Occipital lobe (tissue), 2 donors: Measurements from ENCODE around the gene ISM1. TPM values are rescaled to one million over a fixed set of nuclear protein-coding genes. Genes with fewer than 3 reads are reported as not detected.

Experiments
- DNase-seq: peaks from one replicate; lab custom pipeline; 2025; lab: John Stamatoyannopoulos, UW
- total RNA-seq: library from RNA; depleted of rRNA; stranded (reverse); fragments of >200 nt; gene quantifications from one replicate; pipeline ENCODE4 v1.2.3, GENCODE V29; 2014

The ISM1 gene
- total RNA-seq, 1 donor from 2014 or later = 1.6 TPM

DNA sequence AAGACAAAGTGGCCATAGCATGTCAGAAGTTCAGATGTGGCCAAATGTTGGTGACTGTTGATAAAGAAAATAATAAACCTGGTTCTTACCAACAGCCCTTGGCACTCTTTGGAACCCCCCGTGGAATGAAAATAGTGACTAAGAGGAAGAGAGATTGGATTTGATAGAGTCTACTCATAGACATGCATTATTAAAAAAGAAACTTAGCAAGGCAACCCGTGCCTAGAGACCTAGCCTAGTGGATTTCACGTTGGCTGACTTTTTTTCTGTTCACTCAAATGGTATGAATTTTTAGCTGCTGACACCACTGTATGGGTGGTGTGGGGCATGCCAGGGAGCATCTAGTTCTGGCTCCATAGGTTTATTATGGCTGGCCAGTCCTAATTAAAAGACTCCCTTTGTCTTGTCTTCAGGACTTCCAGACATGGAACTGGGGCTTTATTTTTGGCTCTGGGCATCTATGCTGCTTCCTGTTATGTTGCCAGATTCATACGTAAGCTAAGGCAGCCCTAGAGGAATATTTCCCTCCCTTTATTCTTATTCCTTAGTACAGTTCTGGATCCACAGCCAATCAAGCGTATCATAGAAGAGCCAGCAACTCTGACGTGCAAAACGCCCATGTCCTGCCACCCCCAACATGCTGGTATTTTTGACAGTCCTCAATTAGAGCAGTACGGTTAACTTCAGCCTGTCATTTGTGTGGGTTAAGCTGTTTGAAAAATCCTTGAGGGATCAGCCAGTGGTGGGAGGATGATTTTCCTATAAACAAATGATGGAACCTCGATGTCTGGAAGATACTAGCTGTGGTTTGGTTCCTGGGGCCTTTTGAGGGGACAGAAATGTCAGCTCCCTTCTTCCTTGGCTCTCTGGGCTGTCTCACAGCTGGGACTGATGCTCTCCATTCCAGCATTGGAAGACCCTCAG lies 127.5 kb downstream of the ISM1 start:
- no peak for DNase-seq

DNA sequence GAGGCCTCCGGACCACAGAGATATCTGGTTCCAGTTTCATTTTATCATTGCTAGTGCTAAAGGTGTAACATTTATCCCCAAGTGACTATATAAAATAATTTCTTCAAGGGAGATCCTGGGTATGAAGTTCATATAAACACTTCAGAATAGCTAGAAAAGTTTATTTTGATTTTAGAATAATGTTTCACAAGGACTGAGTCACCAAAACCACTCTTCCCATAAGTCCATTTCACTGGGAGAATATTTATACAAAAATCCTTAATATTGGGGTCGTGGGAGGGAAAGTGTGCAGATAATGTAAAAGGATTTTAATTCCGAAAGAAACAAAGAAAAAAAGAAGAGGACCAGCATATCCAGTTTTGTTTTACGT lies 128.1 kb downstream of the ISM1 start:
- DNase-seq = no peak

Other genes starting within 250 kb of the ISM1 start
- 1.1 TPM for gene SPTLC3, start 212.3 kb upstream of the ISM1 start, total RNA-seq